ENCODE measurements around the gene COX20. TPM values are rescaled to one million over a fixed set of nuclear protein-coding genes. Genes with fewer than 3 reads are reported as not detected.

COX20 gene
- total and polyA plus RNA-seq, 10 of the 15 experiments (the other 5 are each of a cell fraction or from before 2014, with no cell fraction given): 22.8 to 112 (median 52.7) TPM

DNA sequence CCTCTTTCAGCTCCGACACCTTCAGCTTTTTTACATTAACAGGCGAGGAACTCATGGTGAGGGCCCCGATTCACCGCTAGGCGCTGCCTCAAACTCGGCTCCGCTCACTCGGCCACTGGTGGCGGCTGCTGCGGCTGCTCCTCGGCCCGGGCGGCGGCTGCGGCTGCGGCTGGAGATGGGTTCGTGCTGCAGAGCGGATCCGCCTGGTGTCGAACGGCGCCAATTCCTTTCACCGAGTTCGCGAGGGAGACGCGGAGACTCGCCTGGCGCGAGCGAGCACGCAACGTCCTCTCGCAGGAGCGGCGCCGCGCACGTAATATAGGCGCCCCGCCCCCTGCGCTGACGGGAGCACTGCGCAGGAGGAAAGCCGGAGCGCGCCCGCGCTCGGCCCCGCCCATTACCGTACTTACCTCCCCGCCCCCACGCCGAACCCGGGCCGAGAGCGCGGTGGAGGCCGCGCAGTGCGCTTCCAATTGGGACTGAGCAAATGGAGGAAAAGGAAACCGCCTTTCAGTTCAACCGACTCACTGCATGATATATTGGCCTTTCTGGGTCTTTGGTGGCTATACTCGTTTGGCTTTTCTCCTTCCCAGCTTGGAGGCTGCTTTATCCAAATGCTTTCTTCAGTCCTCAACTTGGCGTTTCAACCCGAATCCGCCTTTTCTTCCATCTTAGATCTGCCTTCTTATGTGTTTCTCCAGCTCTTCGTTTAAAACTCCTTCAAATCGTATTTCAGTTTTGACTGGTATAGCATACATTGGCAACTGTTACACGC lies 29.0 kb downstream of the COX20 start, which contains the start of gene HNRNPU (continued):
- TF ChIP-seq HDAC6 (IDR thresholded peaks at IDR 0.05; ENCODE audit: unreplicated experiment) (no peak), ZZZ3 (IDR thresholded peaks at IDR 0.05; ENCODE audit: control insufficient read depth, insufficient read length, low read depth) (no peak), POLR2AphosphoS5 (IDR thresholded peaks at IDR 0.05; ENCODE audit: low read length) (peak; percentile 90), ZBED1 (IDR thresholded peaks at IDR 0.05; ENCODE audit: borderline replicate concordance) (peak; percentile 73; the same call in 1 of the 2 replicates), NFIC (IDR thresholded peaks at IDR 0.05; ENCODE audit: low read depth, low read length) (no peak; the same call in 1 of the 2 replicates), IRF4 (IDR thresholded peaks at IDR 0.05; ENCODE audit: low read depth, low read length) (peak; percentile 32; the same call in 1 of the 2 replicates), BACH1 (IDR thresholded peaks at IDR 0.05; ENCODE audit: borderline replicate concordance) (peak; percentile 46; the same call in 1 of the 2 replicates), SUZ12 (IDR thresholded peaks at IDR 0.05; ENCODE audit: unreplicated experiment) (no peak), NFXL1 (IDR thresholded peaks at IDR 0.05; ENCODE audit: borderline replicate concordance) (no peak), SIX5 (IDR thresholded peaks at IDR 0.05; ENCODE audit: low read depth, low read length, severe bottlenecking) (no peak), SRF (IDR thresholded peaks at IDR 0.05; ENCODE audit: low read depth in 2 of 2, low read length in 2 of 2) (no peak), SP1 (IDR thresholded peaks at IDR 0.05; ENCODE audit: low read depth, low read length) (peak; percentile 41), ETV6 (conservative IDR thresholded peaks at IDR 0.05 in 1 of 2, IDR thresholded peaks at IDR 0.05 in 1 of 2; ENCODE audit: borderline replicate concordance in 1 of 2, low read depth in 1 of 2) (no peak), EP300 (IDR thresholded peaks at IDR 0.05; ENCODE audit: borderline replicate concordance in 1 of 2, control insufficient read depth in 1 of 2, low read depth in 2 of 2, low read length in 2 of 2) (no peak), RAD21 (IDR thresholded peaks at IDR 0.05; ENCODE audit: insufficient read depth, low read depth, low read length) (no peak), GABPA (IDR thresholded peaks at IDR 0.05; ENCODE audit: low read depth) (no peak), RELA (IDR thresholded peaks at IDR 0.05; ENCODE audit: borderline replicate concordance, partially characterized antibody) (peak; percentile 43), RFX5 (IDR thresholded peaks at IDR 0.05; ENCODE audit: low read depth, low read length) (peak; percentile 56; the same call in 1 of the 2 replicates), JUNB (IDR thresholded peaks at IDR 0.05) (no peak)
- TF ChIP-seq, protein P1, sequence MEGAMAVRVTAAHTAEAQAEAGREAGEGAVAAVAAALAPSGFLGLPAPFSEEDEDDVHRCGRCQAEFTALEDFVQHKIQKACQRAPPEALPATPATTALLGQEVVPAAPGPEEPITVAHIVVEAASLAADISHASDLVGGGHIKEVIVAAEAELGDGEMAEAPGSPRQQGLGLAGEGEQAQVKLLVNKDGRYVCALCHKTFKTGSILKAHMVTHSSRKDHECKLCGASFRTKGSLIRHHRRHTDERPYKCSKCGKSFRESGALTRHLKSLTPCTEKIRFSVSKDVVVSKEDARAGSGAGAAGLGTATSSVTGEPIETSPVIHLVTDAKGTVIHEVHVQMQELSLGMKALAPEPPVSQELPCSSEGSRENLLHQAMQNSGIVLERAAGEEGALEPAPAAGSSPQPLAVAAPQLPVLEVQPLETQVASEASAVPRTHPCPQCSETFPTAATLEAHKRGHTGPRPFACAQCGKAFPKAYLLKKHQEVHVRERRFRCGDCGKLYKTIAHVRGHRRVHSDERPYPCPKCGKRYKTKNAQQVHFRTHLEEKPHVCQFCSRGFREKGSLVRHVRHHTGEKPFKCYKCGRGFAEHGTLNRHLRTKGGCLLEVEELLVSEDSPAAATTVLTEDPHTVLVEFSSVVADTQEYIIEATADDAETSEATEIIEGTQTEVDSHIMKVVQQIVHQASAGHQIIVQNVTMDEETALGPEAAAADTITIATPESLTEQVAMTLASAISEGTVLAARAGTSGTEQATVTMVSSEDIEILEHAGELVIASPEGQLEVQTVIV (IDR thresholded peaks at IDR 0.05; ENCODE audit: borderline replicate concordance, partially characterized antibody): no peak
- TF ChIP-seq, protein P2, sequence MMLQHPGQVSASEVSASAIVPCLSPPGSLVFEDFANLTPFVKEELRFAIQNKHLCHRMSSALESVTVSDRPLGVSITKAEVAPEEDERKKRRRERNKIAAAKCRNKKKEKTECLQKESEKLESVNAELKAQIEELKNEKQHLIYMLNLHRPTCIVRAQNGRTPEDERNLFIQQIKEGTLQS (IDR thresholded peaks at IDR 0.05; ENCODE audit: borderline replicate concordance, extremely low read depth, low read depth, low read length): no peak
- TF ChIP-seq, protein P3, sequence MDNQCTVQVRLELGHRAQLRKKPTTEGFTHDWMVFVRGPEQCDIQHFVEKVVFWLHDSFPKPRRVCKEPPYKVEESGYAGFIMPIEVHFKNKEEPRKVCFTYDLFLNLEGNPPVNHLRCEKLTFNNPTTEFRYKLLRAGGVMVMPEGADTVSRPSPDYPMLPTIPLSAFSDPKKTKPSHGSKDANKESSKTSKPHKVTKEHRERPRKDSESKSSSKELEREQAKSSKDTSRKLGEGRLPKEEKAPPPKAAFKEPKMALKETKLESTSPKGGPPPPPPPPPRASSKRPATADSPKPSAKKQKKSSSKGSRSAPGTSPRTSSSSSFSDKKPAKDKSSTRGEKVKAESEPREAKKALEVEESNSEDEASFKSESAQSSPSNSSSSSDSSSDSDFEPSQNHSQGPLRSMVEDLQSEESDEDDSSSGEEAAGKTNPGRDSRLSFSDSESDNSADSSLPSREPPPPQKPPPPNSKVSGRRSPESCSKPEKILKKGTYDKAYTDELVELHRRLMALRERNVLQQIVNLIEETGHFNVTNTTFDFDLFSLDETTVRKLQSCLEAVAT (IDR thresholded peaks at IDR 0.05): no peak; the same call in 1 of the 2 replicates
- TF ChIP-seq, protein P4, sequence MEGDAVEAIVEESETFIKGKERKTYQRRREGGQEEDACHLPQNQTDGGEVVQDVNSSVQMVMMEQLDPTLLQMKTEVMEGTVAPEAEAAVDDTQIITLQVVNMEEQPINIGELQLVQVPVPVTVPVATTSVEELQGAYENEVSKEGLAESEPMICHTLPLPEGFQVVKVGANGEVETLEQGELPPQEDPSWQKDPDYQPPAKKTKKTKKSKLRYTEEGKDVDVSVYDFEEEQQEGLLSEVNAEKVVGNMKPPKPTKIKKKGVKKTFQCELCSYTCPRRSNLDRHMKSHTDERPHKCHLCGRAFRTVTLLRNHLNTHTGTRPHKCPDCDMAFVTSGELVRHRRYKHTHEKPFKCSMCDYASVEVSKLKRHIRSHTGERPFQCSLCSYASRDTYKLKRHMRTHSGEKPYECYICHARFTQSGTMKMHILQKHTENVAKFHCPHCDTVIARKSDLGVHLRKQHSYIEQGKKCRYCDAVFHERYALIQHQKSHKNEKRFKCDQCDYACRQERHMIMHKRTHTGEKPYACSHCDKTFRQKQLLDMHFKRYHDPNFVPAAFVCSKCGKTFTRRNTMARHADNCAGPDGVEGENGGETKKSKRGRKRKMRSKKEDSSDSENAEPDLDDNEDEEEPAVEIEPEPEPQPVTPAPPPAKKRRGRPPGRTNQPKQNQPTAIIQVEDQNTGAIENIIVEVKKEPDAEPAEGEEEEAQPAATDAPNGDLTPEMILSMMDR (IDR thresholded peaks at IDR 0.05 in 2 of 3, conservative IDR thresholded peaks at IDR 0.05 in 1 of 3; ENCODE audit: control insufficient read depth in 2 of 3, extremely low read depth in 1 of 3, insufficient read depth in 1 of 3, low read depth in 3 of 3, low read length in 3 of 3): peak; percentile 9 to 30 (median 16); a peak in 3 of 6 replicates
